NB4 (cell line): ENCODE measurements around the gene COL4A5.

Source experiments
- POLR2A ChIP-seq: IDR thresholded peaks from 2 replicates; pipeline ENCODE4 v1.6.1; 2011; ENCODE audit warnings: mild to moderate bottlenecking; ENCODE audit not compliant: insufficient read length; ENCODE audit errors: extremely low read depth
- TF ChIP-seq, protein P1 (sequence below): IDR thresholded peaks from one replicate; pipeline ENCODE4 v1.5.1; 2012; ENCODE audit warnings: low read depth, low read length

DNA sequence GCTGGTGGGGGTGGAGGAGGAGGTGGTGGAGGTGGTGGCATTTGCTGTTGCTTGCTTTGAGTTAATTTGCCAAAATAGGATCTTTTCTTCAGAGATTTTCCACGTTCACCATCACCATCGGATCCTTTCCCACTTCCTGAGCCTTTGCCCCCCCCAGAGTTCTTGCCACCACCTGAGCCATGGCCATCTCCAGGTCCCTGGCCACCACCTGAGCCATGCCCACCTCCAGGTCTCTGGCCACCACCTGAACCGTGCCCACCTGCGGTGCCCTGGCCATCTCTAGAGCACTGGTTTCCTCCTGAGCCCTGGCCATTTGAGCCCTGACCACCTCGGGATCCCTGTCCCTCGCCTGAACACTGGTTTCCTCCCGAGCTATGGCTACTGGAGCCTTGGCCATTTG is 294.8 kb downstream of the COL4A5 start:
- TF ChIP-seq, protein P1, sequence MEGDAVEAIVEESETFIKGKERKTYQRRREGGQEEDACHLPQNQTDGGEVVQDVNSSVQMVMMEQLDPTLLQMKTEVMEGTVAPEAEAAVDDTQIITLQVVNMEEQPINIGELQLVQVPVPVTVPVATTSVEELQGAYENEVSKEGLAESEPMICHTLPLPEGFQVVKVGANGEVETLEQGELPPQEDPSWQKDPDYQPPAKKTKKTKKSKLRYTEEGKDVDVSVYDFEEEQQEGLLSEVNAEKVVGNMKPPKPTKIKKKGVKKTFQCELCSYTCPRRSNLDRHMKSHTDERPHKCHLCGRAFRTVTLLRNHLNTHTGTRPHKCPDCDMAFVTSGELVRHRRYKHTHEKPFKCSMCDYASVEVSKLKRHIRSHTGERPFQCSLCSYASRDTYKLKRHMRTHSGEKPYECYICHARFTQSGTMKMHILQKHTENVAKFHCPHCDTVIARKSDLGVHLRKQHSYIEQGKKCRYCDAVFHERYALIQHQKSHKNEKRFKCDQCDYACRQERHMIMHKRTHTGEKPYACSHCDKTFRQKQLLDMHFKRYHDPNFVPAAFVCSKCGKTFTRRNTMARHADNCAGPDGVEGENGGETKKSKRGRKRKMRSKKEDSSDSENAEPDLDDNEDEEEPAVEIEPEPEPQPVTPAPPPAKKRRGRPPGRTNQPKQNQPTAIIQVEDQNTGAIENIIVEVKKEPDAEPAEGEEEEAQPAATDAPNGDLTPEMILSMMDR: no peak
- no peak for TF ChIP-seq POLR2A
